Stomach smooth muscle (tissue), 2 donors: Measurements from ENCODE around the gene OR2T5.
"Not testable (repeated sequence)": the region's sequence is repeated elsewhere in the genome, so short reads cannot be mapped to it uniquely, and the experiment has no call there.

Source experiments
- H3K27ac ChIP-seq: one replicate; pipeline ENCODE4 v1.7.0; 2013; ENCODE audit warnings: mild to moderate bottlenecking, low read length, inconsistent platforms
- H3K27me3 ChIP-seq, 2 donors: one replicate each; pipeline ENCODE4 v1.7.0; 2013; ENCODE audit warnings: low read length in 2 of 2; ENCODE audit not compliant: insufficient read depth in 2 of 2, control insufficient read depth in 1 of 2
- H3K36me3 ChIP-seq, 2 donors: one replicate each; pipeline ENCODE4 v1.7.0; 2013; ENCODE audit warnings: low read length in 2 of 2; ENCODE audit not compliant: control insufficient read depth in 2 of 2, insufficient read depth in 2 of 2
- H3K4me1 ChIP-seq: one replicate; pipeline ENCODE4 v1.7.0; 2013; ENCODE audit warnings: low read length; ENCODE audit not compliant: control insufficient read depth, insufficient read depth
- H3K4me3 ChIP-seq, 2 donors: one replicate each; pipeline ENCODE4 v1.7.0; 2013; ENCODE audit warnings: low read length in 2 of 2
- H3K9ac ChIP-seq, 2 donors: one replicate each; pipeline ENCODE4 v1.7.0; 2013; ENCODE audit warnings: low read length in 2 of 2, mild to moderate bottlenecking in 1 of 2
- H3K9me3 ChIP-seq, 2 donors: one replicate each; pipeline ENCODE4 v1.7.0; 2013; ENCODE audit warnings: low read length in 2 of 2; ENCODE audit not compliant: control insufficient read depth in 2 of 2
- donor health status: healthy.
- donor health status: Pancreatic carcinoma.

The OR2T5 gene, protein sequence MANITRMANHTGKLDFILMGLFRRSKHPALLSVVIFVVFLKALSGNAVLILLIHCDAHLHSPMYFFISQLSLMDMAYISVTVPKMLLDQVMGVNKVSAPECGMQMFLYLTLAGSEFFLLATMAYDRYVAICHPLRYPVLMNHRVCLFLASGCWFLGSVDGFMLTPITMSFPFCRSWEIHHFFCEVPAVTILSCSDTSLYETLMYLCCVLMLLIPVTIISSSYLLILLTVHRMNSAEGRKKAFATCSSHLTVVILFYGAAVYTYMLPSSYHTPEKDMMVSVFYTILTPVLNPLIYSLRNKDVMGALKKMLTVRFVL

GRCh38 chr1:248488289-248488688, at the start of gene OR2T5:
TSS of gene OR2T5 (plus strand) at chr1:248488589. CDS start at chr1:248488589, 0 bp downstream.
- H3K27me3 ChIP-seq, H3K27ac ChIP-seq, H3K9me3 ChIP-seq, H3K36me3 ChIP-seq, H3K4me1 ChIP-seq, H3K9ac ChIP-seq, H3K4me3 ChIP-seq: not testable (repeated sequence)

GRCh38 chr1:248438668-248439067, 49.7 kb upstream of the OR2T5 start:
- H3K4me3 ChIP-seq, H3K27ac ChIP-seq, H3K27me3 ChIP-seq, H3K4me1 ChIP-seq, H3K9ac ChIP-seq, H3K36me3 ChIP-seq, H3K9me3 ChIP-seq: not testable (repeated sequence)

- H3K4me1 ChIP-seq, H3K9ac ChIP-seq, H3K4me3 ChIP-seq, H3K27ac ChIP-seq, H3K9me3 ChIP-seq, H3K27me3 ChIP-seq, H3K36me3 ChIP-seq: not testable (repeated sequence)
Measured at GRCh38 chr1:248439283-248439682, 49.1 kb upstream of the OR2T5 start.

- not testable (repeated sequence) for H3K9ac ChIP-seq, H3K36me3 ChIP-seq, H3K27ac ChIP-seq, H3K27me3 ChIP-seq, H3K4me3 ChIP-seq, H3K9me3 ChIP-seq, H3K4me1 ChIP-seq
Measured at GRCh38 chr1:248442500-248443277, 45.7 kb upstream of the OR2T5 start.

DNA sequence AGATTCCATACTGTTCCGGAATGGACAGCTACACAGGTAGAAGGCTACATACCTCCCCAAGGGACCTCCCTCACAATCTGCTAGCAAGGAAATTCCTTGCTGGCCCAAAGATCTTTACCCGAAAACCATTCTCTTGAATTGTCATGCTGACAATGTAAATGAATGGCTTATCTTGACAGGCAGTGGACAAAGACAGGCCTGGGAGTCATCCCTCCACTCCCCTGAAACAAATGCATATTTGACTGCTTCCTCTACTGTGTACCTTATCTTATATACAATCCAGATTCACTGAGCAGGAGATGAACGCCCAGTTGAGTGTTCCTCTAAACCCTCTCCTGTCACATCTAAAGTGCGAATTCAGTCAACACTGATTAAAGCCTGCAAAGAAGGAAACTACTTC, 43.8 kb upstream of the OR2T5 start:
- H3K9ac ChIP-seq, H3K27me3 ChIP-seq, H3K36me3 ChIP-seq, H3K4me1 ChIP-seq, H3K27ac ChIP-seq, H3K9me3 ChIP-seq, H3K4me3 ChIP-seq: not testable (repeated sequence)

DNA sequence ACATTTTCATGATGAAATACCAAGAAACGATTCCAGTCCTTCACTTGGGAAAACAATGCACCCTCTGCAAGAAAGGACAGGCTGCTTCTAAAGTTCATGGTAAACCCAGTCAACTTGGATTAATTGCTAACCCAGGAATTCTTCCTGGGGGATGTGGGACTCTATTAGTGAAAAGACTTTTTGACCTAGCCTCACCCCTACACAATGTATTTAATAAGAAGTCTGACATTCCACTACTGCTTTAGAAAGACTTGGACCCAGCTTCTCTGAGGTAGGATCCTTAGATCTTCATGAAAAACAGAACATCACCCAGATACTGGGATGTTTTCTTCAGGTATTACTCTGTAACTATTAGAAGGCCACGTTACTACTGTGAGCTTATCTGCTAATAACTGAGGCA, 43.0 kb upstream of the OR2T5 start, which contains the start of gene OR2T2:
Gene OR2T2, plus strand, starts transcription at position 239 of the 400 bp plus-strand sequence. CDS start 7,161 bp downstream, outside the sequence.
- not testable (repeated sequence) for H3K27me3 ChIP-seq, H3K36me3 ChIP-seq, H3K4me1 ChIP-seq, H3K27ac ChIP-seq, H3K9ac ChIP-seq, H3K4me3 ChIP-seq, H3K9me3 ChIP-seq

DNA sequence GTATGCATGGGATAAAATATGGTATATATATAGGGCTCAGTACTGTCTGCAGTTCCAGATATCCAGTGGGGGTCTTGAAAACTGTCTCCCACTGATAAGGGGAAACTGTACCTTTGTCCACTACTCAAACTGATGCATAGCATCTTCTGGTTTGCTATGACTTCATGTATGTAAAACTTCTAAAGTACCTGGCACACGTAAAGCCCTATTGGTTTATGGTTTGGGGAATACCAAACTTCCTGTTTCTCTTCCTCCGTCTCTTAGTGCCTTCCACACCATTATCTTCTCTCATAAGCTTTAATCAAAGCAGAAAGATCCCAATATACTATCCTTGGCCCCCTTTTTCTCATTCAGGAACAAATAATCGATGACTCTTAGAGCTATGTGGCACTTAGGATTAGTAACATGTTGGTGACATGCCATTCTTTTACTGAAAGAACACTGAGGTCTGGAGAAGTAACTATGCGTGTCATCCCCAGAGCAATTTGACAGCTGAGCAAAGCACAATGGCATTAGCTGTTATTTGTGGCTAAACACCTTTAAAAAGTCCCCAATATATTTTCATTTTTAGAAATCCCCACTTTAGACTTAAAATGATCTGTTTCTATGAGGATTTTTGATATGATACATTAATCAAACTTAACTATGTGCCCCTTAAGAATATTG, 39.8 kb upstream of the OR2T5 start:
- H3K9ac ChIP-seq, H3K4me3 ChIP-seq, H3K27me3 ChIP-seq, H3K36me3 ChIP-seq, H3K27ac ChIP-seq, H3K9me3 ChIP-seq, H3K4me1 ChIP-seq: not testable (repeated sequence)

- H3K27ac ChIP-seq = not testable (repeated sequence)
Measured at GRCh38 chr1:248449821-248450465, 38.4 kb upstream of the OR2T5 start.

GRCh38 chr1:248450466-248451145, 37.8 kb upstream of the OR2T5 start:
- H3K4me3 ChIP-seq, H3K27ac ChIP-seq, H3K9me3 ChIP-seq, H3K36me3 ChIP-seq, H3K4me1 ChIP-seq, H3K9ac ChIP-seq, H3K27me3 ChIP-seq: not testable (repeated sequence)

More at GRCh38 chr1:248449821-248450465, 38.4 kb upstream of the OR2T5 start:
- H3K9ac ChIP-seq, H3K36me3 ChIP-seq, H3K27me3 ChIP-seq, H3K4me1 ChIP-seq, H3K4me3 ChIP-seq, H3K9me3 ChIP-seq: not testable (repeated sequence)

- not testable (repeated sequence) for H3K9ac ChIP-seq, H3K27ac ChIP-seq, H3K4me1 ChIP-seq, H3K36me3 ChIP-seq, H3K27me3 ChIP-seq, H3K9me3 ChIP-seq, H3K4me3 ChIP-seq
Measured at GRCh38 chr1:248453619-248454018, 34.8 kb upstream of the OR2T5 start.
